Thyroid gland (tissue), 4 donors: ENCODE data around the gene OLFML1. TPM values are rescaled to one million over a fixed set of nuclear protein-coding genes. Genes with fewer than 3 reads are reported as not detected.

Source experiments
- DNase-seq, 2 donors: peaks; one replicate each; pipeline ENCODE4 v3.0.0-alpha.2; 2019
- H3K27ac ChIP-seq, 3 donors: fragments of 200-600 bp; sonication (generic); 1 replicate in 2 of 3; 2 replicates in 1 of 3; pipeline ENCODE4 v1.5.1; 2016 to 2019; ENCODE audit warnings: mild to moderate bottlenecking in 1 of 3, moderate library complexity in 1 of 3
- H3K27me3 ChIP-seq: fragments of 200-600 bp; sonication (generic); one replicate; pipeline ENCODE4 v1.5.1; 2019
- H3K36me3 ChIP-seq, 2 donors: fragments of 200-600 bp; sonication (generic); one replicate each; pipeline ENCODE4 v1.5.1; 2016 to 2019
- H3K4me1 ChIP-seq, 2 donors: fragments of 200-600 bp; sonication (generic); one replicate each; pipeline ENCODE4 v1.5.1; 2017 to 2019
- H3K4me3 ChIP-seq, 3 donors: fragments of 200-600 bp; sonication (generic); replicated peaks in 1 of 3; 1 replicate in 2 of 3; 2 replicates in 1 of 3; pipeline ENCODE4 v1.5.1; 2016; ENCODE audit warnings: mild to moderate bottlenecking in 1 of 3
- H3K9me3 ChIP-seq: fragments of 200-600 bp; sonication (generic); one replicate; pipeline ENCODE4 v1.5.1; 2017
- POLR2A ChIP-seq, 2 donors: fragments of 450-650 bp; IDR thresholded peaks; one replicate each; pipeline ENCODE4 v1.6.1; 2017; ENCODE audit warnings: antibody characterized with exemption in 2 of 2, mild to moderate bottlenecking in 2 of 2, moderate library complexity in 1 of 2
- WGBS, 2 donors: methylation state at CpG; one replicate each; pipeline ENCODE4 v1.1.5; 2017; 5-methylcytosine and 5-hydroxymethylcytosine counted together
- intact Hi-C: fragments of 100-400 bp; cut with DNase I; formaldehyde crosslinking; loops from one replicate; pipeline ENCODE4 v1.15.1; 2023
- total RNA-seq, 4 donors: library from RNA; depleted of rRNA; stranded (reverse); fragments of >200 nt; gene quantifications; one replicate each; pipeline ENCODE4 v1.2.3, GENCODE V29; 2016
- TF ChIP-seq, protein P1 (sequence below), 6 experiments: fragments of 200-600 bp in 3 of 6; fragments of 450-650 bp in 3 of 6; sonication (generic) in 3 of 6; IDR thresholded peaks; one replicate each; pipeline ENCODE4 v1.5.1; 2016 to 2019; ENCODE audit warnings: antibody characterized with exemption in 6 of 6, mild to moderate bottlenecking in 2 of 6, inconsistent platforms in 1 of 6, moderate library complexity in 1 of 6

The OLFML1 gene
- total RNA-seq, 4 donors from 2014 or later = 2.7 to 11.0 (median 5.8) TPM

GRCh38 chr11:7471071-7471470 lies 14.2 kb upstream of the OLFML1 start:
- TF ChIP-seq, protein P1, sequence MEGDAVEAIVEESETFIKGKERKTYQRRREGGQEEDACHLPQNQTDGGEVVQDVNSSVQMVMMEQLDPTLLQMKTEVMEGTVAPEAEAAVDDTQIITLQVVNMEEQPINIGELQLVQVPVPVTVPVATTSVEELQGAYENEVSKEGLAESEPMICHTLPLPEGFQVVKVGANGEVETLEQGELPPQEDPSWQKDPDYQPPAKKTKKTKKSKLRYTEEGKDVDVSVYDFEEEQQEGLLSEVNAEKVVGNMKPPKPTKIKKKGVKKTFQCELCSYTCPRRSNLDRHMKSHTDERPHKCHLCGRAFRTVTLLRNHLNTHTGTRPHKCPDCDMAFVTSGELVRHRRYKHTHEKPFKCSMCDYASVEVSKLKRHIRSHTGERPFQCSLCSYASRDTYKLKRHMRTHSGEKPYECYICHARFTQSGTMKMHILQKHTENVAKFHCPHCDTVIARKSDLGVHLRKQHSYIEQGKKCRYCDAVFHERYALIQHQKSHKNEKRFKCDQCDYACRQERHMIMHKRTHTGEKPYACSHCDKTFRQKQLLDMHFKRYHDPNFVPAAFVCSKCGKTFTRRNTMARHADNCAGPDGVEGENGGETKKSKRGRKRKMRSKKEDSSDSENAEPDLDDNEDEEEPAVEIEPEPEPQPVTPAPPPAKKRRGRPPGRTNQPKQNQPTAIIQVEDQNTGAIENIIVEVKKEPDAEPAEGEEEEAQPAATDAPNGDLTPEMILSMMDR (IDR thresholded peaks at IDR 0.05) = no peak
- TF ChIP-seq POLR2A (IDR thresholded peaks at IDR 0.05) = no peak
- intact Hi-C loops = no loop called here
- no peaks in the 10 kb centered on the region for H3K4me1 ChIP-seq
- no peak for DNase-seq
- H3K27ac ChIP-seq = no peak overlapping the region
- H3K27me3 ChIP-seq = no peaks in the 10 kb centered on the region
- no peak overlapping the region for H3K4me3 ChIP-seq
- 88 to 96% methylated on average over 7 of the region's 7 CpGs for WGBS, 2 donors
- no peaks in the 10 kb centered on the region for H3K9me3 ChIP-seq
- H3K36me3 ChIP-seq = no peaks in the 10 kb centered on the region

DNA sequence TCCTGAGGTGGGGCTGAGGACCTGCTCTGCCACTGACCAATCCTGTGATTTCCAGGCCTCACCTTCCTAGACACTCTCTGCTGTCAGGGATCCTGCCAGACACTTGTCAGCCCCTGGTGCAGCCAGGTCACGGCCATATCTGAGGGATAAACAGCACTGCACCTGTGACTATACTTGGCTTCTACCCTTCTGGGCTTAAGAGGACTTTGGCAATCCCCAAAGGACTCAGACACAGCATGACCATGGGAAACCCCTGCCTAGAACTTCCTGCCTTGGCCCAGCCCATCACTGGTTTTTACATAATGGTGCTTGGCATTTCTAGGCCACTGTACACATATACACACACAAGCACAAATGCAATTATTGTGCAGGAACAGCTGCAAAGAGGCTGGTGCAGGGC lies 11.6 kb upstream of the OLFML1 start:
- no peak for TF ChIP-seq POLR2A (IDR thresholded peaks at IDR 0.05)
- H3K4me3 ChIP-seq = no peak overlapping the region
- no peaks in the 10 kb centered on the region for H3K4me1 ChIP-seq
- WGBS, 2 donors = 78 to 100% methylated on average over 1 of the region's 1 CpG
- H3K36me3 ChIP-seq = no peaks in the 10 kb centered on the region
- H3K27me3 ChIP-seq = no peaks in the 10 kb centered on the region
- intact Hi-C loops = no loop called here
- no peak for DNase-seq
- no peak overlapping the region for H3K27ac ChIP-seq
- H3K9me3 ChIP-seq = no peaks in the 10 kb centered on the region

- Histone ChIP-seq H3K27me3 (no peaks in the 10 kb centered on the region), H3K36me3 (no peaks in the 10 kb centered on the region), H3K4me1 (peaks cover 12 to 18% of the 10 kb centered on the region in 2 donors), H3K9me3 (no peaks in the 10 kb centered on the region), H3K27ac (no peak overlapping the region), H3K4me3 (no peak overlapping the region)
- DNase-seq = no peak
- intact Hi-C loops = no loop called here
- no peak for TF ChIP-seq POLR2A (IDR thresholded peaks at IDR 0.05)
- TF ChIP-seq, protein P1 (IDR thresholded peaks at IDR 0.05) = no peak
- 58 to 59% methylated on average over 2 of the region's 2 CpGs for WGBS, 2 donors
Measured at GRCh38 chr11:7480113-7480512, 5.2 kb upstream of the OLFML1 start.

- WGBS, 2 donors = 42 to 46% methylated on average over 3 of the region's 3 CpGs
- Histone ChIP-seq H3K36me3 (no peaks in the 10 kb centered on the region), H3K9me3 (no peaks in the 10 kb centered on the region), H3K4me1 (peaks cover 19 to 28% of the 10 kb centered on the region in 2 donors), H3K27ac (peak overlapping the region; percentile 64 to 86 (median 67)), H3K4me3 (no peak overlapping the region), H3K27me3 (no peaks in the 10 kb centered on the region)
- no peak for TF ChIP-seq POLR2A (IDR thresholded peaks at IDR 0.05)
- TF ChIP-seq, protein P1 (IDR thresholded peaks at IDR 0.05) = no peak
- intact Hi-C loops = no loop called here
- no peak for DNase-seq
Measured at GRCh38 chr11:7484131-7484530, 1.2 kb upstream of the OLFML1 start.

DNA sequence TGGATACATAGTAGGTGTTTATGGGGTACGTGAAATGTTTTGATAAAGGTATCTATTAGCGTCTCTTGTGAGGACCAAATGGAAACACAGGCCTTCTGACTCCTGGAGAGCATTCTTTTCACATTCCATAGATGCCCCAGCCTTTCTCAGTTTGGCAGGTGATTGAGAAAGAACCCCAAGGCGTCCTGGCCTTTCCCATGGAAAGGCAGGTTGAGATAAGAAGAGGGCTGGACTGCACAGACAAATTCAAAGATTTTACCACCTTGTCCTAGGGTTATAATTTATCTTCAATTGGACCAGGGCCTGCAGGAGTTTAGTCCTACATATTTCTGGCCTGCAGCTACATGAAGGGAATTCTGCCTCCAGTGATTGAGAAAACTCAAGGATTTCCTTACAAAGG lies 661 bp upstream of the OLFML1 start:
- H3K36me3 ChIP-seq = no peaks in the 10 kb centered on the region
- intact Hi-C loops = no loop called here
- peak; percentile 57 to 59 for DNase-seq
- H3K27ac ChIP-seq = peak overlapping the region; percentile 64 to 86 (median 67)
- H3K4me1 ChIP-seq = peaks cover 19 to 28% of the 10 kb centered on the region in 2 donors
- H3K9me3 ChIP-seq = no peaks in the 10 kb centered on the region
- 21 to 27% methylated on average over 3 of the region's 3 CpGs for WGBS, 2 donors
- H3K27me3 ChIP-seq = no peaks in the 10 kb centered on the region
- TF ChIP-seq, protein P1 (IDR thresholded peaks at IDR 0.05) = no peak
- no peak for TF ChIP-seq POLR2A (IDR thresholded peaks at IDR 0.05)
- no peak overlapping the region for H3K4me3 ChIP-seq
